MM.1S (cell line): ENCODE data around the gene CYB5RL.

ENCODE experiments used
- DNase-seq: peaks from one replicate; pipeline ENCODE4 v3.0.0-alpha.2; 2015
- H2AFZ ChIP-seq: fragments of 300-600 bp; sonication (generic); 2 replicates; pipeline ENCODE4 v1.6.0; 2016; ENCODE audit warnings: antibody characterized with exemption, low read length
- H3F3A ChIP-seq: fragments of 300-600 bp; sonication (generic); 2 replicates; pipeline ENCODE4 v1.6.1; 2016; ENCODE audit warnings: mild to moderate bottlenecking, antibody characterized with exemption, low read length, moderate library complexity, mixed read lengths; ENCODE audit not compliant: insufficient read depth
- H3K27ac ChIP-seq: fragments of 300-600 bp; sonication (generic); 2 replicates; pipeline ENCODE4 v1.5.1; 2016; ENCODE audit warnings: mild to moderate bottlenecking, low read length
- H3K27me3 ChIP-seq: fragments of 300-600 bp; sonication (generic); replicated peaks from 2 replicates; pipeline ENCODE4 v1.6.0; 2016; ENCODE audit warnings: low read length; ENCODE audit not compliant: insufficient read depth
- H3K36me3 ChIP-seq: fragments of 300-600 bp; sonication (generic); replicated peaks from 2 replicates; pipeline ENCODE4 v1.6.1; 2016; ENCODE audit warnings: mild to moderate bottlenecking, low read length, mixed read lengths; ENCODE audit not compliant: insufficient read depth
- H3K4me1 ChIP-seq: fragments of 300-600 bp; sonication (generic); 2 replicates; pipeline ENCODE4 v1.6.1; 2016; ENCODE audit warnings: low read length, mixed read lengths
- H3K4me2 ChIP-seq: fragments of 300-600 bp; sonication (generic); 2 replicates; pipeline ENCODE4 v1.6.0; 2016; ENCODE audit warnings: low read depth, low read length
- H3K4me3 ChIP-seq: fragments of 300-600 bp; sonication (generic); 2 replicates; pipeline ENCODE4 v1.5.1; 2016; ENCODE audit warnings: low read length, mixed read lengths
- H3K79me2 ChIP-seq: fragments of 300-600 bp; sonication (generic); 2 replicates; pipeline ENCODE4 v1.6.1; 2016; ENCODE audit warnings: mixed run types, low read length, mixed read lengths
- H3K9ac ChIP-seq: fragments of 300-600 bp; sonication (generic); 2 replicates; pipeline ENCODE4 v1.6.1; 2016; ENCODE audit warnings: low read length, mixed read lengths
- H3K9me2 ChIP-seq: fragments of 300-600 bp; sonication (generic); replicated peaks from 2 replicates; pipeline ENCODE4 v1.6.1; 2016; ENCODE audit warnings: mild to moderate bottlenecking, low read length, mixed read lengths; ENCODE audit not compliant: insufficient read depth
- H3K9me3 ChIP-seq: fragments of 300-600 bp; sonication (generic); replicated peaks from 2 replicates; pipeline ENCODE4 v1.6.1; 2016; ENCODE audit warnings: mild to moderate bottlenecking, low read length, mixed read lengths; ENCODE audit not compliant: insufficient read depth
- H4K20me1 ChIP-seq: fragments of 300-600 bp; sonication (generic); 2 replicates; pipeline ENCODE4 v1.6.1; 2016; ENCODE audit warnings: mild to moderate bottlenecking, low read length, moderate library complexity, mixed read lengths; ENCODE audit not compliant: insufficient read depth
- EZH2 ChIP-seq: fragments of 300-600 bp; sonication (generic); optimal IDR thresholded peaks from 2 replicates; pipeline ENCODE3; 2017; ENCODE audit warnings: low read depth, mild to moderate bottlenecking, antibody characterized with exemption, low read length, mixed read lengths
- EZH2phosphoT487 ChIP-seq: fragments of 300-600 bp; sonication (generic); IDR thresholded peaks from 2 replicates; pipeline ENCODE4 v1.6.1; 2018; ENCODE audit warnings: antibody characterized with exemption, low read length
- TF ChIP-seq, protein P1 (sequence below): fragments of 300-600 bp; sonication (generic); IDR thresholded peaks from 2 replicates; pipeline ENCODE4 v1.5.1; 2016; ENCODE audit warnings: antibody characterized with exemption, low read length, mixed read lengths

The CYB5RL gene

DNA sequence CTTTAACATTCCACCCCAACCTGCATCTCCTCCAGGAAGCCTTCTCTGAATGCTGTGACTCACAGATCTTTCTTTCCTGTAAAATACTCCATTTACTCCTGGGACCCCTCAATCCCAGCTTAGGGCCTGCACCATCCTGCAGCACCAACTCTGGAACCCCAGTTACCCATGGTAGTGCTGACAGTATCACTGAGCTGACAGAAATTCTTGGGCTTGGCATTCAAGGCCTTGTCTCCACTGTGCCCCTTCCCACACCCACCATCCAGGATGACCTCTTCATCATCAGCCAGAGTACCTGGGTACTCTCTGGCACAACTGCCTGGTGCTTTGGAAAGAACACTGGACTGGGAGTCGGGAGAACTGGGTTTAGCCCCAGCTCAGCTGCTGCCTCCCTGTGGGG lies 8.3 kb downstream of the CYB5RL start:
- Histone ChIP-seq H3K27ac (no peak overlapping the region), H3K27me3 (no peaks in the 10 kb centered on the region), H3K9me3 (no peaks in the 10 kb centered on the region), H3K9me2 (no peaks in the 10 kb centered on the region), H4K20me1 (no peaks in the 10 kb centered on the region), H2AFZ (no peak overlapping the region), H3K79me2 (no peaks in the 10 kb centered on the region), H3F3A (no peaks in the 10 kb centered on the region), H3K36me3 (no peaks in the 10 kb centered on the region), H3K4me3 (no peak overlapping the region), H3K9ac (no peak overlapping the region), H3K4me1 (no peaks in the 10 kb centered on the region), H3K4me2 (no peak overlapping the region)
- no peak for DNase-seq
- TF ChIP-seq EZH2: no peak
- TF ChIP-seq EZH2phosphoT487: no peak
- TF ChIP-seq, protein P1, sequence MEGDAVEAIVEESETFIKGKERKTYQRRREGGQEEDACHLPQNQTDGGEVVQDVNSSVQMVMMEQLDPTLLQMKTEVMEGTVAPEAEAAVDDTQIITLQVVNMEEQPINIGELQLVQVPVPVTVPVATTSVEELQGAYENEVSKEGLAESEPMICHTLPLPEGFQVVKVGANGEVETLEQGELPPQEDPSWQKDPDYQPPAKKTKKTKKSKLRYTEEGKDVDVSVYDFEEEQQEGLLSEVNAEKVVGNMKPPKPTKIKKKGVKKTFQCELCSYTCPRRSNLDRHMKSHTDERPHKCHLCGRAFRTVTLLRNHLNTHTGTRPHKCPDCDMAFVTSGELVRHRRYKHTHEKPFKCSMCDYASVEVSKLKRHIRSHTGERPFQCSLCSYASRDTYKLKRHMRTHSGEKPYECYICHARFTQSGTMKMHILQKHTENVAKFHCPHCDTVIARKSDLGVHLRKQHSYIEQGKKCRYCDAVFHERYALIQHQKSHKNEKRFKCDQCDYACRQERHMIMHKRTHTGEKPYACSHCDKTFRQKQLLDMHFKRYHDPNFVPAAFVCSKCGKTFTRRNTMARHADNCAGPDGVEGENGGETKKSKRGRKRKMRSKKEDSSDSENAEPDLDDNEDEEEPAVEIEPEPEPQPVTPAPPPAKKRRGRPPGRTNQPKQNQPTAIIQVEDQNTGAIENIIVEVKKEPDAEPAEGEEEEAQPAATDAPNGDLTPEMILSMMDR: no peak

DNA sequence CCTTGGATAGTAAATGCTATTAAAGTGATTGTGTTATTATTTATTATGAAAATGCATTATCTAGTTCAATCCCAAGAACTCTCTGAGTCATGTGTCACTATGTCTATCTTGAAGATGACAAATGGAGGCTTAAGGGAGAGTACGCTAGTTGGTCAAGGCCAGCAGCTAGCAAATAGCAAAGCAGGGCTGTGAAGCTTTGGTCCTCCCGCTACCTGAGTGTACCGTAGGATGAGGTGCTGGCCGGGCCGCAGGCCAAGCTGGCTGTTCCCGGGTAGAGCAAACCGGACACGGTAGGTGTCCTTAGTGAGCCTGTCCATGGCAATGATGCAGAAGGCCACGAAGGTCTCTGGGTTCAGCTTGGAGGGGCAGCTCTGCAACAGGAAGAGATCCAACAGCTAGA lies 9.3 kb downstream of the CYB5RL start:
- Histone ChIP-seq H3K36me3 (no peaks in the 10 kb centered on the region), H3K9ac (no peak overlapping the region), H3K4me2 (no peak overlapping the region), H3K4me3 (no peak overlapping the region), H3K27me3 (no peaks in the 10 kb centered on the region), H3K27ac (no peak overlapping the region), H3K9me2 (no peaks in the 10 kb centered on the region), H2AFZ (no peak overlapping the region), H4K20me1 (no peaks in the 10 kb centered on the region), H3K79me2 (no peaks in the 10 kb centered on the region), H3K4me1 (no peaks in the 10 kb centered on the region), H3F3A (no peaks in the 10 kb centered on the region), H3K9me3 (no peaks in the 10 kb centered on the region)
- no peak for DNase-seq
- TF ChIP-seq, protein P1: no peak
- no peak for TF ChIP-seq EZH2phosphoT487
- TF ChIP-seq EZH2: no peak

DNA sequence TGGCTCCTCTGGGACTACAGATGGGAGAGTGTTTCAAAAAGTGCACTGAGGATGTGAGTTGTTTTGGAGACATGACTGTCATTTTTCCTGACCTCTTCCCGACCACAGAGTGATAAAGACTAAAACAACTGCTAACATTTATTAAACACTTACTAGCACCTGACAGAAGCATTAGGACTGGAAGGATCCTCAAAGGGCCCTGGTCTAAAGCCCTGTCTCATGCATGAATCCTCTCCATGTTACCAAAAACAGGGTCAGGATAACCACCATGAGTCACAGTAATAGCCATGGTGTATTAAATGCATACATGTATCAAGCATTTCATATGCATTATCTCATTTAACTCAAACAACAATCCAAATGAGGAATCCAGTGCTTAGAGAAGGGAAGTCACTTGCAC lies 11.5 kb downstream of the CYB5RL start:
- no peak overlapping the region for H3K27ac ChIP-seq
- TF ChIP-seq EZH2: no peak
- TF ChIP-seq, protein P1: no peak
- TF ChIP-seq EZH2phosphoT487: no peak
- H3K9ac ChIP-seq: no peak overlapping the region
- no peaks in the 10 kb centered on the region for H4K20me1 ChIP-seq
- no peak overlapping the region for H3K4me3 ChIP-seq
- no peaks in the 10 kb centered on the region for H3K9me3 ChIP-seq
- H3K27me3 ChIP-seq: no peaks in the 10 kb centered on the region
- no peaks in the 10 kb centered on the region for H3K9me2 ChIP-seq
- no peaks in the 10 kb centered on the region for H3K4me1 ChIP-seq
- no peak for DNase-seq
- no peak overlapping the region for H2AFZ ChIP-seq
- H3K4me2 ChIP-seq: no peak overlapping the region
- no peaks in the 10 kb centered on the region for H3K79me2 ChIP-seq
- no peaks in the 10 kb centered on the region for H3K36me3 ChIP-seq
- no peaks in the 10 kb centered on the region for H3F3A ChIP-seq

DNA sequence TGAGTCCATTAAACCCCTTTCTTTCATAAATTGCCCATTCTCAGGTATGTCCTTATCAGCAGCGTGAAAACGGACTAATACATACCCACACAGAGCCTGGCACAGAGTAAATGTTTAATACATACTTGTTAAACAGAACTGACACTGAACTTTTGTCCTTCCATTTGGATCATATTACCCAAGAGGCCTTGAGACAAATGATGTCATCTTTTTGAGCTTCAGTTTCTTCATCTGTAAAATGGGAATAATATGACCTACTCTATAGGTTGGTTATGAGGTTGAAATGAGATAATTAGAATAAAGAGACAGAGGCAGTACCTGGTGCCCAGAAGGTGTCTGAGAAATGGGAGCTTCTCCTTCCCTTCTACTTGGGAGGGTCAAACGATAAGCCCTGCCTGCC lies 13.8 kb downstream of the CYB5RL start:
- Histone ChIP-seq H3K4me1 (no peaks in the 10 kb centered on the region), H3F3A (no peaks in the 10 kb centered on the region), H3K27me3 (no peaks in the 10 kb centered on the region), H3K4me3 (no peak overlapping the region), H3K36me3 (no peaks in the 10 kb centered on the region), H3K9me3 (no peaks in the 10 kb centered on the region), H3K4me2 (no peak overlapping the region), H2AFZ (no peak overlapping the region), H3K27ac (no peak overlapping the region), H4K20me1 (no peaks in the 10 kb centered on the region), H3K79me2 (no peaks in the 10 kb centered on the region), H3K9ac (no peak overlapping the region), H3K9me2 (no peaks in the 10 kb centered on the region)
- DNase-seq: no peak
- TF ChIP-seq EZH2 (no peak), EZH2phosphoT487 (no peak)
- TF ChIP-seq, protein P1: no peak
